Measurements from ENCODE around the gene PDE2A. TPM values are rescaled to one million over a fixed set of nuclear protein-coding genes. Genes with fewer than 3 reads are reported as not detected.
A peak's percentile ranks its signal among the peaks of the same experiment; 100 is the strongest.

The PDE2A gene
- total RNA-seq, 1 donor from 2014 or later: 63.2 TPM

- DNase-seq (ENCODE audit: low spot score in 2 of 2): no peak
- FAIRE-seq: no peak
Measured at GRCh38 chr11:72621008-72621610, 53.1 kb downstream of the PDE2A start.

GRCh38 chr11:72618803-72619202, 55.4 kb downstream of the PDE2A start:
- FAIRE-seq (no peak), DNase-seq (ENCODE audit: low spot score in 2 of 2) (no peak)

- no peak for FAIRE-seq
Measured at GRCh38 chr11:72617080-72617762, 57.0 kb downstream of the PDE2A start.

GRCh38 chr11:72616655-72617054, 57.6 kb downstream of the PDE2A start:
- FAIRE-seq: no peak

More at GRCh38 chr11:72617080-72617762, 57.0 kb downstream of the PDE2A start:
- no peak for DNase-seq (ENCODE audit: low spot score in 2 of 2)

GRCh38 chr11:72615329-72615728, 58.9 kb downstream of the PDE2A start:
- DNase-seq (ENCODE audit: low spot score in 2 of 2) (no peak), FAIRE-seq (no peak)

More at GRCh38 chr11:72616655-72617054, 57.6 kb downstream of the PDE2A start:
- DNase-seq (ENCODE audit: low spot score in 2 of 2): no peak

- FAIRE-seq: no peak
- no peak for DNase-seq (ENCODE audit: low spot score in 2 of 2)
Measured at GRCh38 chr11:72614381-72614780, 59.8 kb downstream of the PDE2A start.

GRCh38 chr11:72613977-72614376, 60.2 kb downstream of the PDE2A start:
- FAIRE-seq (no peak), DNase-seq (ENCODE audit: low spot score in 2 of 2) (no peak)

GRCh38 chr11:72613450-72613849, 60.8 kb downstream of the PDE2A start:
- FAIRE-seq (no peak), DNase-seq (ENCODE audit: low spot score in 2 of 2) (no peak)

GRCh38 chr11:72609476-72609875, 64.7 kb downstream of the PDE2A start:
- DNase-seq (ENCODE audit: low spot score in 2 of 2) (no peak), FAIRE-seq (no peak)

- no peak for DNase-seq (ENCODE audit: low spot score in 2 of 2)
- FAIRE-seq: no peak
Measured at GRCh38 chr11:72609045-72609444, 65.2 kb downstream of the PDE2A start.

- DNase-seq (ENCODE audit: low spot score in 2 of 2): no peak
- no peak for FAIRE-seq
Measured at GRCh38 chr11:72607496-72607895, 66.7 kb downstream of the PDE2A start.

GRCh38 chr11:72606748-72607468, 67.3 kb downstream of the PDE2A start:
- no peak for FAIRE-seq
- no peak for DNase-seq (ENCODE audit: low spot score in 2 of 2)

GRCh38 chr11:72605973-72606747, 68.1 kb downstream of the PDE2A start:
- FAIRE-seq (no peak), DNase-seq (ENCODE audit: low spot score in 2 of 2) (no peak)

- FAIRE-seq: no peak
- DNase-seq (ENCODE audit: low spot score in 2 of 2): no peak
Measured at GRCh38 chr11:72604256-72604655, 70.0 kb downstream of the PDE2A start.

GRCh38 chr11:72602250-72602904, 71.8 kb downstream of the PDE2A start:
- FAIRE-seq: no peak
- no peak for DNase-seq (ENCODE audit: low spot score in 2 of 2)

- FAIRE-seq (no peak), DNase-seq (ENCODE audit: low spot score in 2 of 2) (no peak)
Measured at GRCh38 chr11:72600557-72600956, 73.7 kb downstream of the PDE2A start.

GRCh38 chr11:72599325-72600117, 74.7 kb downstream of the PDE2A start:
- DNase-seq (ENCODE audit: low spot score in 2 of 2) (no peak), FAIRE-seq (no peak)

GRCh38 chr11:72598906-72599305, 75.3 kb downstream of the PDE2A start:
- FAIRE-seq: no peak
- peak in 1 of 2 donors; percentile 75 for DNase-seq (ENCODE audit: low spot score in 2 of 2)

GRCh38 chr11:72598466-72598865, 75.8 kb downstream of the PDE2A start:
- FAIRE-seq (no peak), DNase-seq (ENCODE audit: low spot score in 2 of 2) (no peak)

Data from frontal cortex (tissue), 4 donors.